HG03097 (cell line): ENCODE data around the gene FBLN1.
"Not testable (repeated sequence)": the region's sequence is repeated elsewhere in the genome, so short reads cannot be mapped to it uniquely, and the experiment has no call there.

Experiments used
- ATAC-seq: cut with Tn5 transposase; IDR thresholded peaks from one replicate; pipeline ENCODE4 v1.9.1; 2021; ENCODE audit not compliant: unreplicated experiment, low FRiP score

The FBLN1 gene

DNA sequence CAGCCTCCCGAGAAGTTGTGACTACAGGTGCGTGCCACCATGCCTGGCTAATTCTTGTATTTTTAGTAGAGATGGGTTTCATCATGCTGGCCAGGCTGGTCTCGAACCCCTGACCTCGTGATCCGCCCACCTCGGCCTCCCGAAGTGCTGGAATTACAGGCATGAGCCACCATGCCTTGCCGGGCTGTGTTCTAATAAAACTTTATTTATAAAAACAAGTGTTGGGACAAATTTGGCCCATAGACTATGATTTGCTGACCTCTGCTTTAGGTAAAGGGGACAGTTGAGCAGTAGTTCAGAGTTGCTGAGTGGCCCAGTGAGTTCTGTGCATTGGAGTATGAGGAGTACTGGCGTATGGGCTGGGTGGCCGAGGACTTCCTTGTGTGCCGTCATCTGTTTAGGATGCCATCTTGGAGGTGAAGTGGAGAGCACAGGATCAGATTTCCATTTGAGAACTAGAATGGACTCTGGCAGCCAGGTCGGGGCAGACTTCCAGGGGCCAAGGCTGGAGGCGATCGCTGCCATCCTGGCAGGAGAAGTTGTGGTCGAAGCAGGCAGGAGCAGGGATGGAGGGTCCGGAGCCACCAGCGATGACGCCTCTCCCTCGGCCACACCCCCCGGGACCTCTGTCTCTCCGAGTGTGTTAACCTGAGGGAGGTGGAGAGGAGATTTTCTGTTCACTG, 43.8 kb downstream of the FBLN1 start:
- ATAC-seq = no peak

DNA sequence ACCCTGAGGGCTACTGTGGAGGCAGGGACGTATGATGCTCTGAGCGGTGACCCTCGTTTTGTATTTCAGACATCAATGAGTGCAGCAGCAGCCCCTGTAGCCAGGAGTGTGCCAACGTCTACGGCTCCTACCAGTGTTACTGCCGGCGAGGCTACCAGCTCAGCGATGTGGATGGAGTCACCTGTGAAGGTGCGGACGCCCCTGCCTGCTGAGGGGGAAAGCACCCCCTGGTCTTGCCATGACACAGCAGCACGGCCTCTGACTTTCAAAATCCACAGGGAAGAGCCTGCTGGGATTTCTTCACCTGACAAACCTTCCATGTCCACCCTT, 44.3 kb downstream of the FBLN1 start:
- ATAC-seq = no peak

DNA sequence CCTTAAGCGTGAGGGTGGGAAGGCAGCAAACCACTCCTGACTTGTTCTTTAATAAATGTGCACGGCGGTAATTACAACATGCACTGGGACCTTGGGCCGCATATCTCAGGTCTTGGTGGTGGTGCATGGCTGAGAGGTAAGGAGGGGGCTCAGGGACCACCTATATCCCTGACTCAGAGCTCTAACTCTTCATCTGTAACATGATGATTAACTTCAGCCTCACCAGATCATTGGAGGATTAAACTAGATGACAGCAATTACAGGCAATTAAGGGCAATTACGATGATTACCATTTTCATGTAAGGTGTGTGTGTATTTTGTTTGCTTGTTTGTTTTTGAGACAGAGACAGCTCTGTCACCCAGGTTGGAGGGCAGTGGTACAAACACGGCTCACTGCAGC, 45.0 kb downstream of the FBLN1 start:
- ATAC-seq = no peak

DNA sequence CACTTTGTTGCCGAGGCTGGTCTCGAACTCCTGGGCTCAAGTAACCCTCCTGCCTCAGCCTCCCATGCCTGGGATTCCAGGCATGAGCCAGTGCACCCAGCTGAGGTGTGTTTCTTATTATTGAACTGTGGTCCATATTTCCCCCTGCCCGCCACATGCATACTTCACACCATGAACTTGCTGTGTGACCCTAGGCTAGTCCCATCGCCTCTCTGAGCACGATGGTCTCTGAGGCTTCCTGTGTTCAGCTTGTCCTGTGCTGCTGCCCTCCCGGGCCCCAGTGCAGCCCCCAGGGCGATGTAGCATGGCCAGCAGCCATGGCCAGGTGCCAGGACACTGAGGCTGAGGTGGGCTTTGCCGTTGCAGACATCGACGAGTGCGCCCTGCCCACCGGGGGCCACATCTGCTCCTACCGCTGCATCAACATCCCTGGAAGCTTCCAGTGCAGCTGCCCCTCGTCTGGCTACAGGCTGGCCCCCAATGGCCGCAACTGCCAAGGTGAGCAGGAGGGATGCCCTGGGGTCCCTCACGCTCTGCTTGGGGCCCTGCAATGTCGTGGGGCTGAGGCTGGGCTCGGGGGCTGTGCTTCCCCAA, 45.7 kb downstream of the FBLN1 start:
- no peak for ATAC-seq

DNA sequence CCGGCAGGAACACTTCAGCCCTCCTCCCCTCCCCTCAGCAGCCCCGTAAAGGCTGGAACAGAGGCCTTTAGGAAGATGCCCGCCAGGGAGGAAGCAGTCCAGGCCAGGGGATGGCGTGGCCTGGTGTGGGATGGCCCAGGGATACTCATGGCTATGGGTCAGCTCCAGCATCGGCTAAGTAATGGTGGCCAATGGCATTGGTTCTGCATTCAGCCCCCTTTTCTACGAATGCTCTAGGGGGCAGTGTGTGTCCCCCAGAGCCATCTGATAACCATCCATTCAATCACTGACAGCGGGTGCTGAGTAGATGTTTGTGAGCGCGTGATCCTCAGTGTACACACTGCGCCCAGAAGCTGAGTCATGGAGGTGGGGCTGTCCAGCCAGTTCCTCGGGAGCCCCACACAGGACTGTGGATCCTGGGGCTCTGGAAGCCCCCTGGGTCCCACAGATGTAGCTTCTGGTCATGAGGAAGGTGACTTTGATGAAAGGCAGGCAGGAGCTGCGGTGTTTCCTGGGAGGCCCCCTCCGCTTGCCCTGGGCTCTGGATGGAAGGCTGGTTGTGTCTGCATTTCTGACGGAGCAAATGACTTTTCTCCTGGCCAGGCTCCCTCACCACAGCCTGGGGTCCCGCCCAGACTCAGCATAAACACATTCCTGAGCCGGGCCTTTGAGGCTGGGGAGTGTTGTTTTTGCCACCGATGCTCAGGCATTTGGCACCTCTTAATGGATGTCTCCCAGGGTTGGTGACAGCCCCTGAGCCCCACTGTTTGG, 46.5 kb downstream of the FBLN1 start:
- no peak for ATAC-seq

DNA sequence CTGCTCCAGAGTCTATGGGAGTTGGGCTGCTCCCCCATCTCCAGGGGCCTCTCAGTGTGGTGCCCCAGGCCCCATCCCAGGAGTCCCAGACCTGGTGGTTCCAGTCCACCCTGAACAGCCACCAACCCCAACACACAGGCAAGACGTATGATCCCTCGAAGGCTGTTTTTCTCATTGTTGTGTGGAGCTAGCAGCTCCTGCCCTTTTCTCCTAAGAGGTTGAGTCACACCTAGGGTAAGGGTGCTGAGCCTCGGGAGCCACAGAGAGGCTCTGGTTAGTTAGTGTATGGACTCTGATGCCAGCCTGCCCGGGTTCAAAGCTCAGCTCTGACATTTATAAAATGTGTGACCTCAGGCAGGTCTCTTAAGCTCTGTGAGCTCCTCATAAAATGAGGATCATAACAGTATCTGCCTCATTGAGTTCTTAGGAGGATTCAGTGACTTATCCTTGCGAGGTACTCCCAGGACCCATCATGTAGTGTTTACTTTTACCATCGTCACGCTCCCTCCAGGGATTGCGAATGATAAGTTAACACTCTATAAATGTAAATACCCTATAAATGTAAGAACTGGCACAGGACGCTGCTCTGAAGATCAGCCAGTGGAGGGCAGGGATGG, 47.2 kb downstream of the FBLN1 start:
- ATAC-seq = no peak

DNA sequence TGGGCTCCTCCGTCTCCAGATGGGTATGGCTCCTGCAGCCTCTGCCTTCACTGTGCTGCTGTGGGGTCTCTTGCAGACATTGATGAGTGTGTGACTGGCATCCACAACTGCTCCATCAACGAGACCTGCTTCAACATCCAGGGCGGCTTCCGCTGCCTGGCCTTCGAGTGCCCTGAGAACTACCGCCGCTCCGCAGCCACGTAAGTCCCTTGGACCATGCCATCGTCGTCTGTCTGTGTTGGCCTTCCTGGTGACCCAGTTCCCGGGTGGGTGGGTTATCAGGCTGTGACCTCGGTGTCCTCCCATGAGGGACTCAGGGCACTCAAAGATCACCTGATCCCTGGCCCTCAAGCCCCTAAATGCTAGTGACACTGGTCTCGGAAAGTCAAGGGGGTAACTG, 47.7 kb downstream of the FBLN1 start:
- no peak for ATAC-seq

DNA sequence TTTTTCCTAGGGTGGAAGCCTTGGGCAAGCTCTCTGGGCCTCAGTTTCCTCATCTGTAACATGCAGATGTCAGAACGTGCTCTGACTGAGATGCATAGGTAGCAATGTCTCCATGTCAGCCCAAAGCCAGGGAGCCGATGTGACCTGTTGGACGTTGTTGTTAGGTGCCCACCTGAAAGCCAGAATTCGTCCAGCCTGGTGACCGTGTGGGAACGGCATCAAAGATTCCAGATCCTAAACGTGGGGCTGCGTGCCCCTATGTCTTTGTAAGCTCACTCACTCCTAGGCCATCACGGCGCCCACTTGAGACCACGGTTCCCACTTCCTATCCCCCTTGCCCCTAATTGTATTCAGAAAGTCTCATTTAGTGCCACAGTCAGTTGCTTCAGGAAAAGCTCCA, 48.2 kb downstream of the FBLN1 start:
- no peak for ATAC-seq

DNA sequence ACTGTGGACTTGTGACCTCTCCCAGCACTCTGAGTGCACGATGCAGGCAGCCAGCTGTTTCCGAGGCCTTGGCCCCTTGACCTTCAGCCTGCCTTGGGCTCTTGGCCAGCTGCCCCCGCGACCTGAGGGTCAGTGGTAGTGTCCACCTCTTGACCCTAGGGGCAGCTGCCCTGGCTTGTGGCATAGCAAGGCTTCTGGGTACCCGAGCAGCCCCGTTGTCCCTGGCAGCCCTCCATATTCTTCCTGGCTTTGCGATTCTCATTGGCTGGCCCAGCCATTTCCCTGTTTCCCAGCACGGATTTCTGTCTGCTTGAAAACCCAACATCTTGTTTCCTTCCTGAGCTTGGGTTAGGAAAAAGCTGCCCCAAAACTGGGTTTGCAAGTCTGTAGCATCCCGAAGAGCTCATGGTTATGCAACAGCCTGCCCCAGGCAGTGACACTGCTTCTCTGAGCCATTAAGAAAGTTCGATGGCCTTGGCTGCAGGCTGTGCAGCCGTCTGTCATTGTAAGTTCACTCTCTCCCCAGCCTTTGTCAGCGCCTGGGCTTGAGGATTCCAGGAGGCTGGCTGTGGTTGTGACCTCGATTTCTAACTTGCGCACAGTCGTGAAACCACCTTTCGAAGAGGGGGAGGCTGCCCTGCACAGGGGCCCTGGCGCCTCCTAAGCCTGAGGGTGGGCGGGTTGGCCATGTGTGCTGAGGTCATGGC, 48.8 kb downstream of the FBLN1 start:
- no peak for ATAC-seq

DNA sequence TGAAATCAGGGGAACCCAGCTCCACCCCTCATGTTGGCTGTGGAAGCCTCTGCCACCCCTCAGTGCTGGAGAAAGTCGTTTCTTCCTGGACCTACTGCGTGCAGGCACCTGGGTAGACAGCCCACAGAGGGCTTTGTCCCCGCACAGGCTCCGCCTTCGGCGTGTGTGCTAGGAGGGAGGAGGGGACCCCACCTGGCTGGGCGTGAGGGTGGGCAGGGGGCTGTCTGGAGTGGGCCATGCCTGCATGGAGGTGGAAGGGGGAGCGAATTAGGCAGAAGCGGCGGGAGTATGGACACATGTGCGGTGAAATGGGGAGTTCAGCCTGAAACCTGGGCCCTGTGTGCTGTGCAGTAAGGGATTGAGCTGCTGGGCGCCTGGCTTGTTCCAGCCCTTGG, 49.3 kb downstream of the FBLN1 start:
- no peak for ATAC-seq

DNA sequence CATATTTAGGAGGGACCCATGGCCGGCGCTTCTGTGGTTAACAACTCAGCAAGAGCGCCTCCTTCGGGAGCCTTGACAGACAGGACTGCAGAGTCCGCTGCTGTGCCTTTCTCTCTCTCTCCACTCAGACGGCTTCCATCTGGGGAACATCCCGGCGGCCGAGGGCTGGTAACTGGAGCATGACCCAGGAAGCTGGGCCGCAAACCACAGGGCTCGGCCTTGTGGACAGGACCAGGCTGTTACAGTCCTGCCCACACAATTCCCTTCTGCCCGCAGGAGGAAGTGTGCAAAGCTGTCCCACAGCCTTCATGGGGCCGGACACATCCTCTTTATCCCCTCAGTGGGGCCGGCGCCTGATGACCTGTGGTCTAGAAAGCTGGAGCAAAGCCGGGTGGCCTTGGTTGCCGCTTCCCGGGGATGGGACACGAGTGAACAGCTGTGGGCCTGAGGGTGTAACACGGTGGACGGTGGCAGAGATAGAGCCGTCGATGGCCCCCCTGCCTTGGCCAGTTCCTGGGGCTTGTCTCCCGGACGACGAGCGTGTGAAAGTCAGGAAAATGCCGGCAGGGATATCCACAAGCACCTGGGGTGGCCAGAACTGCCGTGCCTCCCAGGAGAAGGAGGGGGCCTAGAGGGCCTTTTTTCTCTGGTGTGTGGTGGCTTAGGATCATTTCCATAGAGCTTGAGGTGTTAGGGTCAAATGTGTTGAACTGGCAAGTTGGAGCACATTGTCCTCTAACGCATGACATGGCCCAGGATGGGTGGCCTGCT, 50.1 kb downstream of the FBLN1 start:
- ATAC-seq = no peak

DNA sequence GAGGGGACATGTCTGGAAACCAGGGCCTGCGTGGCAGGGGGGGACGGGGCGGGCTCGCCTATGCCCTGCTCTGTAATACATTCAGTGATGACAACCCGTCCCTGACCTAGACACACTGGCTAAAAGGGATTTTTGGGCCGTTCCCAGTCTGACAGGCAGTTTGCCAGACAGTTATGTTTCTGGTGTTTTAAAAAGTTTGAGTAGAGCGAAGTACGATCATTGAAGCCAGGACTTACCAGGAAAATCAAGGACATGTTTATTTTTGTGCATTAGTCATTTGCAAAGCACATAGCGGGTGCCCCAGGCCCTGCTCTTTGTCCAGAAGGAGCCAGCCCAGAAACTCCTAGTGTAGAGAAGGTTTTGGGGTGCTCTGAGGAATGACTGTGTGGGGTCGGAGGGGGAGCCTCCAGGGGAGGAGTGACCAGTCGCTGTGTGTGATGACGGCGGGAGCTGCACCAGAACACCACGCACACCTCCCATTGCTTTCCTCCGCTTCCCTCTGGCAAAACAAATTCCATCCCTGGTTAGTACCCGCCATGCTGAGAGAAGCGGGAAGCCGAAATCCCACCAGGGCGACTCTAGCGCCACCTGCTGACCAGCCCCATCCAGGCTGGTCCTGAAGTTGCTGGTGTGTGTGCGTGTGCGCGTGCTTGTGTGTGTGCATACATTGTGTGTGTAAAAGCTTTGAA, 50.8 kb downstream of the FBLN1 start:
- no peak for ATAC-seq

DNA sequence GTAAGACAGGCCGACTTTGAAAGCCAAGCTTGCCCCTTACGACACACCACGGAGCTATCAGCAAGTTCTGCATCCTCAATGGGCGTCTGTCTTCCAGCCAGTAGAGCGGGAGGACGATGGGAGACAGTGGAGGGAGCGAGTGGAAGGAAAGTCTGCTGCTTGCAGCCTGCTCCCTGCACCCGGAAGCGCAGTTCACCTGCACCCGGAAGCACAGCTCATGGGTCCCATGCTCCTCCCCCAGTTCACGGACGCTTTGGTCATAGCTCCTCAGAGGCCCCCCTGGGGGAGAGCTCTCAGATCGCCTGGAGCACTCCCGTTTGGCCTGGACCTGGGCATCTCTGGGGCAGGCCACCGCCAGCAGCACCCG, 51.3 kb downstream of the FBLN1 start:
- ATAC-seq = no peak

DNA sequence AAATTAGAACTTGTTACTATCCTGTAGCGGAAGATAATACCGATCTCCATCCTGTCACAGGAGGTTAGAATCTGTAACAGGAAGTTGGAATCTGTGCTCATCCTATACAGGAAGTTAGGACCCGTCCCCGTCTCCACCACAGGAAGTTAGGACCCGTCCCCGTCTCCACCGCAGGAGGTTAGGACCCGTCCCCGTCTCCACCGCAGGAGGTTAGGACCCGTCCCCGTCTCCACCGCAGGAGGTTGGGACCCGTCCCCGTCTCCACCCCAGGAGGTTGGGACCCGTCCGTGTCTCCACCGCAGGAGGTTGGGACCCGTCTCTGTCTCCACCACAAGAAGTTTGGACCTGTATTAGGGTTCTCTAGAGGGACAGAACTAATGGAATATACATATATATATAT, 52.2 kb downstream of the FBLN1 start:
- ATAC-seq = no peak

DNA sequence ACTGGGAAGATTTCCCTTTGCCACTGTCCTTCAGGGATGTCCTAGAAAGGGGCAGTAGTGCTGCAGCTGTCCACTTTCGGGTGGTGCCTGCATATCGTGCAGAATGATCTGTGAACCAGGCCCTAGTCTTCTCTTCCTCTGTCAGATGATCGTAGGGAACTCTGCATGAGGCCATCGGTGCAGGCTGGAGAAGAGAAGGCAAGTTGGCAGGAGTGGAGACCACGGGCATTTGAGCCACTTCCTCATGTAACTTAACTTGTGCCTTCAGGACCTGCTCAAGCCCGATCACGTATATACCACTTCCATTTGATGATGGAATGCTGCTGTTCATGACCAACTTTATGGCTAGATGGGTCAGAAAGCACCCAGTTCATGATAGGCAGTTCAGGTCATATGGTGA, 55.2 kb downstream of the FBLN1 start:
- not testable (repeated sequence) for ATAC-seq

DNA sequence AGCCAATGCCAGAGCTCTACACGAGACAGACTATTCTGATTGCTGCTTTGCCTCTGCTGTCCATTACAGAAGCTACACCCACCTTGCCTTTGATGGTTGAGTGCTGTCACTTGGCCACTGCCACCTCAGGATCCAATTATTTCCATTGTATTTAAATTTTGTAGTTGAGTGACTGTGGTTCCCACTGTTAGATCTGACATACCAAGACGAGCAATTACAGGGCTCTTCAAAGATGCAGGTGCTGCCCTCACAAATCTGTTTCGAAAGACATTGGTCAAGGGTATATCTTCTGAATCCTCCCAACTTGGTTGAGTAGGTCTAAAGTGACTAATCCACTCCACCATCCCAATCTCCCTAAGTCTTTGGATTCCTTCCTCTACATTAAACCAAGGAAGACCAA, 57.4 kb downstream of the FBLN1 start:
- ATAC-seq = not testable (repeated sequence)

DNA sequence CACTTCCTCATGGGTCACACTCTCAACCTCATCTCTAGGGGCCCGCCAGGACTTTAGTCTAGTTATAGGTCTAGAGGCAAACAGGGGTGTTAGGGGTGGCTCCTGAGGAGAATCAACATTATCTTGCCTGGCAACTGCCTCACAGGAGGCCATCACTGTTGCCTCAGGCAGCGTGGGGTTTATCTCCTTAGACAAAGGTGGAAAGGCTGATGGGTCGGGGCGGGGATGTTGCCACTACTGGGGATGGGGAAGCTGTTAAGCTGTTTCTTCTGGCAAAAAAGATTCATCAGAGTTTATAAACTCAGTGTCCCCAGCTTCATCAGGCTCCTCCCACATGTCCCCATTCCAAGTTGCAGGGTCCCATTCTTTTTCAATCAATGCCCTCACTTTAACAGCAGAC, 58.1 kb downstream of the FBLN1 start:
- not testable (repeated sequence) for ATAC-seq

DNA sequence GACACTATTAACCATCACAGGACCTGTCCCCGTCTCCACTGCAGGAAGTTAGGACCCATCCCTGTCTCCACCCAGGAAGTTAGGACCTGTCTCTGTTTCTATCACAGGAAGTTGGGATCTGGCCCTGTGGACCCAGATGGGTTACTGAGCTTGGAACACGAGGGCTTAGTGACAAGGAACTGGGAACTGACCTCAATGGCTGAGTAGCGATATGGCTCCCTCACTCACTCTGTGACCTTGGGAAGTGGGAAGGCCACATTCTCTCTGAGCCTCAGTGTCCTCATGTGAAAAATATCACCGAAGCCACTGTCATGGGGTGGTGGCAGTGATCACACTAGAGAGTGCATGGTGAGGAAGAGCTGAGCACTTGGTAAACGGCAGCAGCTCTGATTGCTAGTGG, 59.4 kb downstream of the FBLN1 start:
- ATAC-seq = no peak

DNA sequence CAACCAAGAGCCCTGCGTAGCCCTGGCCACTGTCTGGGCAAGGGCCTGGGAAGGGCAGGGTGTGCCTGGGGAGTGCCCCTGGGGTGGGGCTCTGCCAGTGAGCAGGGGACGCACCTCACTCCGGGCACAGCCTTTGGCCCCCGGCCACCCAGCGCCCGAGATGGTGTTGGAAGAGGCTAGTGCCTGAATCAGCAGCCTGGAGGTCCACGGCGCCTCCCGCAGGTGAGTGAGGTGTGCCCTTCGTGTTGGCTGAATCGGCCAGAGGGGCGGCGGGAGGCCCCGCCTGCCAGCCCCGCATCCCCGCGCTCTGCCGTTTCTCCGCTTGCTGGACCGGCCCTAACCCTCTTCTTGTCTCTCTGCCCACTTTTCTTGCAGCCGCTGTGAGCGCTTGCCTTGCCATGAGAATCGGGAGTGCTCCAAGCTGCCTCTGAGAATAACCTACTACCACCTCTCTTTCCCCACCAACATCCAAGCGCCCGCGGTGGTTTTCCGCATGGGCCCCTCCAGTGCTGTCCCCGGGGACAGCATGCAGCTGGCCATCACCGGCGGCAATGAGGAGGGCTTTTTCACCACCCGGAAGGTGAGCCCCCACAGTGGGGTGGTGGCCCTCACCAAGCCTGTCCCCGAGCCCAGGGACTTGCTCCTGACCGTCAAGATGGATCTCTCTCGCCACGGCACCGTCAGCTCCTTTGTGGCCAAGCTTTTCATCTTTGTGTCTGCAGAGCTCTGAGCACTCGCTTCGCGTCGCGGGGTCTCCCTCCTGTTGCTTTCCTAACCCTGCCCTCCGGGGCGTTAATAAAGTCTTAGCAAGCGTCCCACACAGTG, 60.1 kb downstream of the FBLN1 start:
- ATAC-seq = no peak
